WTC11 (cell line): ENCODE data around the gene STIMATE. TPM values are rescaled to one million over a fixed set of nuclear protein-coding genes. Genes with fewer than 3 reads are reported as not detected.

Experiments used
- ATAC-seq: fragments of 200-7000 bp; cut with Tn5 transposase; 2 replicates; pipeline ENCODE4 v1.10.0; 2021; ENCODE audit warnings: mild to moderate bottlenecking, moderate library complexity
- CTCF ChIA-PET: fragments of 300-600 bp; sonication (Branson Sonifier 250); formaldehyde crosslinking; loops from one replicate; lab custom pipeline; 2021; ENCODE audit warnings: antibody characterized with exemption; lab: Charles Lee
- POLR2A ChIA-PET: fragments of 350-600 bp; sonication (Branson Sonifier 250); formaldehyde crosslinking; loops from one replicate; lab custom pipeline; 2021; ENCODE audit warnings: antibody characterized with exemption; lab: Charles Lee
- DNase-seq: peaks from one replicate; pipeline ENCODE4 v3.0.0; 2021; ENCODE audit warnings: low spot score
- H3K27ac Mint-ChIP-seq: 2 replicates; pipeline ENCODE4 v1.8.0; 2021; ENCODE audit warnings: mixed read lengths
- H3K27me3 Mint-ChIP-seq: 2 replicates; pipeline ENCODE4 v1.8.0; 2021; ENCODE audit warnings: low read depth, mild to moderate bottlenecking, moderate library complexity, mixed read lengths
- H3K36me3 Mint-ChIP-seq: 2 replicates; pipeline ENCODE4 v1.8.0; 2021; ENCODE audit warnings: mixed read lengths
- H3K4me1 Mint-ChIP-seq: 2 replicates; pipeline ENCODE4 v1.8.0; 2022; ENCODE audit warnings: mixed read lengths
- H3K4me3 Mint-ChIP-seq: 2 replicates; pipeline ENCODE4 v1.8.0; 2021; ENCODE audit warnings: mild to moderate bottlenecking, moderate library complexity, mixed read lengths
- H3K9me3 Mint-ChIP-seq: 2 replicates; pipeline ENCODE4 v1.8.0; 2021; ENCODE audit warnings: mixed read lengths
- CBFB ChIP-seq: sonication (generic); formaldehyde crosslinking; IDR thresholded peaks from 2 replicates; pipeline ENCODE4 v1.8.1; 2022; ENCODE audit warnings: mild to moderate bottlenecking, low read depth, missing genetic modification reagents
- E2F5 ChIP-seq: sonication (generic); formaldehyde crosslinking; IDR thresholded peaks from 2 replicates; pipeline ENCODE4 v1.8.1; 2022; ENCODE audit warnings: mild to moderate bottlenecking, moderate library complexity, missing genetic modification reagents
- KAT7 ChIP-seq: sonication (generic); formaldehyde crosslinking; IDR thresholded peaks from 2 replicates; pipeline ENCODE4 v1.8.1; 2023; ENCODE audit warnings: missing genetic modification reagents, mild to moderate bottlenecking, borderline replicate concordance
- NR2C2 ChIP-seq: sonication (generic); formaldehyde crosslinking; IDR thresholded peaks from 2 replicates; pipeline ENCODE4 v1.8.0; 2022; ENCODE audit warnings: mild to moderate bottlenecking, missing genetic modification reagents
- PRDM15 ChIP-seq: sonication (generic); formaldehyde crosslinking; IDR thresholded peaks from 2 replicates; pipeline ENCODE4 v1.8.0; 2022; ENCODE audit warnings: missing genetic modification reagents
- SMAD3 ChIP-seq: sonication (generic); formaldehyde crosslinking; IDR thresholded peaks from 2 replicates; pipeline ENCODE4 v1.8.0; 2022; ENCODE audit warnings: missing genetic modification reagents, mild to moderate bottlenecking, borderline replicate concordance
- TEAD1 ChIP-seq: sonication (generic); formaldehyde crosslinking; IDR thresholded peaks from 2 replicates; pipeline ENCODE4 v1.8.0; 2022; ENCODE audit warnings: mild to moderate bottlenecking, missing genetic modification reagents
- USF1 ChIP-seq: sonication (generic); formaldehyde crosslinking; IDR thresholded peaks from 2 replicates; pipeline ENCODE4 v1.8.0; 2022; ENCODE audit warnings: mild to moderate bottlenecking, missing genetic modification reagents
- ZBTB21 ChIP-seq: sonication (generic); formaldehyde crosslinking; IDR thresholded peaks from 2 replicates; pipeline ENCODE4 v1.8.1; 2023; ENCODE audit warnings: mild to moderate bottlenecking, missing genetic modification reagents, borderline replicate concordance
- ZMAT4 ChIP-seq: fragments of 250-450 bp; sonication (Bioruptor Pico); IDR thresholded peaks from 2 replicates; pipeline ENCODE4 v1.9.0; 2021; ENCODE audit warnings: mild to moderate bottlenecking
- ZNF232 ChIP-seq: sonication (generic); formaldehyde crosslinking; IDR thresholded peaks from 2 replicates; pipeline ENCODE4 v1.8.0; 2022; ENCODE audit warnings: mild to moderate bottlenecking, missing genetic modification reagents
- ZNF263 ChIP-seq: sonication (generic); formaldehyde crosslinking; IDR thresholded peaks from 2 replicates; pipeline ENCODE4 v1.8.1; 2022; ENCODE audit warnings: low read depth, mild to moderate bottlenecking, moderate library complexity, missing genetic modification reagents
- ZNF317 ChIP-seq: sonication (generic); formaldehyde crosslinking; IDR thresholded peaks from 2 replicates; pipeline ENCODE4 v1.8.1; 2023; ENCODE audit warnings: low read depth, mild to moderate bottlenecking, moderate library complexity, missing genetic modification reagents, borderline replicate concordance
- ZNF396 ChIP-seq: fragments of 250-450 bp; sonication (Bioruptor Pico); IDR thresholded peaks from 2 replicates; pipeline ENCODE4 v1.8.0; 2021; ENCODE audit warnings: mild to moderate bottlenecking, moderate library complexity, borderline replicate concordance
- total RNA-seq: library from RNA; stranded (reverse); gene quantifications from 3 replicates; pipeline ENCODE4 v1.2.3, GENCODE V29; 2021
- TF ChIP-seq, protein P1 (sequence below): sonication (generic); formaldehyde crosslinking; IDR thresholded peaks from 2 replicates; pipeline ENCODE4 v1.8.1; 2023; ENCODE audit warnings: mild to moderate bottlenecking, missing genetic modification reagents
- TF ChIP-seq, protein P2 (sequence below): fragments of 250-450 bp; sonication (Bioruptor Pico); conservative IDR thresholded peaks from 2 replicates; pipeline ENCODE4 v1.9.0; 2021; ENCODE audit warnings: mild to moderate bottlenecking
- TF ChIP-seq, protein P3 (sequence below): sonication (generic); formaldehyde crosslinking; IDR thresholded peaks from 2 replicates; pipeline ENCODE4 v1.8.0; 2023; ENCODE audit warnings: missing genetic modification reagents, mild to moderate bottlenecking, borderline replicate concordance
- TF ChIP-seq, protein P4 (sequence below): sonication (generic); formaldehyde crosslinking; conservative IDR thresholded peaks from 2 replicates; pipeline ENCODE4 v1.8.1; 2022; ENCODE audit warnings: mild to moderate bottlenecking, missing genetic modification reagents
- TF ChIP-seq, protein P5 (sequence below): fragments of 250-450 bp; sonication (Bioruptor Pico); IDR thresholded peaks from 2 replicates; pipeline ENCODE4 v1.9.0; 2021; ENCODE audit warnings: moderate library complexity, mild to moderate bottlenecking, inconsistent platforms, borderline replicate concordance

STIMATE gene
- total RNA-seq, 1 experiment from 2014 or later, result 35.5 TPM

- TF ChIP-seq, protein P1, sequence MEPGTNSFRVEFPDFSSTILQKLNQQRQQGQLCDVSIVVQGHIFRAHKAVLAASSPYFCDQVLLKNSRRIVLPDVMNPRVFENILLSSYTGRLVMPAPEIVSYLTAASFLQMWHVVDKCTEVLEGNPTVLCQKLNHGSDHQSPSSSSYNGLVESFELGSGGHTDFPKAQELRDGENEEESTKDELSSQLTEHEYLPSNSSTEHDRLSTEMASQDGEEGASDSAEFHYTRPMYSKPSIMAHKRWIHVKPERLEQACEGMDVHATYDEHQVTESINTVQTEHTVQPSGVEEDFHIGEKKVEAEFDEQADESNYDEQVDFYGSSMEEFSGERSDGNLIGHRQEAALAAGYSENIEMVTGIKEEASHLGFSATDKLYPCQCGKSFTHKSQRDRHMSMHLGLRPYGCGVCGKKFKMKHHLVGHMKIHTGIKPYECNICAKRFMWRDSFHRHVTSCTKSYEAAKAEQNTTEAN (CRISPR knock-in tag), result no peak
- TF ChIP-seq, protein P2, sequence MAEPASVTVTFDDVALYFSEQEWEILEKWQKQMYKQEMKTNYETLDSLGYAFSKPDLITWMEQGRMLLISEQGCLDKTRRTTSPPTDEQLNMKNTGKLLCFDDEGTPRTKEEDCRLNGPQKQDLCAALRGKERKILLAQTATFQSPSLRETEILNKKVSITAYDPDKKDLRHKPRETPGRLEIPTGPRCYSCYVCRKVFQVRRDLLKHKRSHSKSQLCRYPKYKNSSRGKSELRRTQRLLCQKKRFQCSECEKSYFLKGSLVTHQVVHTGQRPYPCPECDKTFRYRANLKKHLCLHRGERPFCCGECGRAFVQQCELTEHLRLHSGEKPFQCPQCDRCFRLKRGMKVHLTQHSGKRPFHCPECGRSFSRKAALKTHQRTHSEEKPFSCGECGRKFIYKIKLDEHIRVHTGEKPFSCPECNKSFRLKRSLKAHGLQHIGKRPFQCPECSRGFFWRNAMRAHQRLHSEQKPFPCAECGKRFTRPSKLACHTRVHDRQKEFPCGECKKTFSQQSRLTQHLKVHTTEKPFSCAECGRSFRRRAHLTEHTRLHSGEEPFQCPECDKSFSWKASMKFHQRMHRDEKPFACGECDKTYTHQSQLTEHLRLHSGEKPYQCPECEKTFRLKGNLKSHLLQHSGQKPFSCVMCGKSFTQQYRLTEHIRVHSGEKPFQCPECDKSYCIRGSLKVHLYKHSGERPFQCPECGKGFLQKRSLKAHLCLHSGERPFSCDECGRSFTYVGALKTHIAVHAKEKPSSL (CRISPR knock-in tag), result no peak
- TF ChIP-seq USF1 (CRISPR knock-in tag), result no peak
- TF ChIP-seq, protein P3, sequence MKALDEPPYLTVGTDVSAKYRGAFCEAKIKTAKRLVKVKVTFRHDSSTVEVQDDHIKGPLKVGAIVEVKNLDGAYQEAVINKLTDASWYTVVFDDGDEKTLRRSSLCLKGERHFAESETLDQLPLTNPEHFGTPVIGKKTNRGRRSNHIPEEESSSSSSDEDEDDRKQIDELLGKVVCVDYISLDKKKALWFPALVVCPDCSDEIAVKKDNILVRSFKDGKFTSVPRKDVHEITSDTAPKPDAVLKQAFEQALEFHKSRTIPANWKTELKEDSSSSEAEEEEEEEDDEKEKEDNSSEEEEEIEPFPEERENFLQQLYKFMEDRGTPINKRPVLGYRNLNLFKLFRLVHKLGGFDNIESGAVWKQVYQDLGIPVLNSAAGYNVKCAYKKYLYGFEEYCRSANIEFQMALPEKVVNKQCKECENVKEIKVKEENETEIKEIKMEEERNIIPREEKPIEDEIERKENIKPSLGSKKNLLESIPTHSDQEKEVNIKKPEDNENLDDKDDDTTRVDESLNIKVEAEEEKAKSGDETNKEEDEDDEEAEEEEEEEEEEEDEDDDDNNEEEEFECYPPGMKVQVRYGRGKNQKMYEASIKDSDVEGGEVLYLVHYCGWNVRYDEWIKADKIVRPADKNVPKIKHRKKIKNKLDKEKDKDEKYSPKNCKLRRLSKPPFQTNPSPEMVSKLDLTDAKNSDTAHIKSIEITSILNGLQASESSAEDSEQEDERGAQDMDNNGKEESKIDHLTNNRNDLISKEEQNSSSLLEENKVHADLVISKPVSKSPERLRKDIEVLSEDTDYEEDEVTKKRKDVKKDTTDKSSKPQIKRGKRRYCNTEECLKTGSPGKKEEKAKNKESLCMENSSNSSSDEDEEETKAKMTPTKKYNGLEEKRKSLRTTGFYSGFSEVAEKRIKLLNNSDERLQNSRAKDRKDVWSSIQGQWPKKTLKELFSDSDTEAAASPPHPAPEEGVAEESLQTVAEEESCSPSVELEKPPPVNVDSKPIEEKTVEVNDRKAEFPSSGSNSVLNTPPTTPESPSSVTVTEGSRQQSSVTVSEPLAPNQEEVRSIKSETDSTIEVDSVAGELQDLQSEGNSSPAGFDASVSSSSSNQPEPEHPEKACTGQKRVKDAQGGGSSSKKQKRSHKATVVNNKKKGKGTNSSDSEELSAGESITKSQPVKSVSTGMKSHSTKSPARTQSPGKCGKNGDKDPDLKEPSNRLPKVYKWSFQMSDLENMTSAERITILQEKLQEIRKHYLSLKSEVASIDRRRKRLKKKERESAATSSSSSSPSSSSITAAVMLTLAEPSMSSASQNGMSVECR, result no peak
These were observed 22.3 kb downstream of the STIMATE start (continued) for GRCh38 chr3:52874864-52875587.

GRCh38 chr3:52874160-52874701 lies 23.1 kb downstream of the STIMATE start:
- no peaks in the 10 kb centered on the region for H3K36me3 Mint-ChIP-seq
- ATAC-seq (no peak), DNase-seq (no peak)
- ChIA-PET POLR2A (no interaction called here), CTCF (interaction anchor here (0.6 to 2.4 kb wide), 3 partner anchors 23 to 53 kb away, joined by 3 to 7 read pairs (median 5); partner anchors contain the start of gene STIMATE)
- no peaks in the 10 kb centered on the region for H3K27me3 Mint-ChIP-seq
- peaks cover 27% of the 10 kb centered on the region for H3K4me1 Mint-ChIP-seq
- H3K4me3 Mint-ChIP-seq, result no peak overlapping the region
- H3K9me3 Mint-ChIP-seq, result no peaks in the 10 kb centered on the region
- H3K27ac Mint-ChIP-seq, result 0 out of 2 replicates have a peak overlapping the region, but pooled peaks have one; percentile 11
- TF ChIP-seq CBFB (CRISPR knock-in tag) (no peak), E2F5 (no peak), NR2C2 (CRISPR knock-in tag) (no peak), PRDM15 (no peak), KAT7 (CRISPR knock-in tag) (no peak), ZBTB21 (CRISPR knock-in tag) (no peak), ZMAT4 (CRISPR knock-in tag) (no peak), TEAD1 (no peak), ZNF263 (CRISPR knock-in tag) (no peak), ZNF396 (CRISPR knock-in tag) (no peak), SMAD3 (CRISPR knock-in tag) (no peak), ZNF317 (CRISPR knock-in tag) (no peak), ZNF232 (CRISPR knock-in tag) (no peak)
- TF ChIP-seq, protein P4, sequence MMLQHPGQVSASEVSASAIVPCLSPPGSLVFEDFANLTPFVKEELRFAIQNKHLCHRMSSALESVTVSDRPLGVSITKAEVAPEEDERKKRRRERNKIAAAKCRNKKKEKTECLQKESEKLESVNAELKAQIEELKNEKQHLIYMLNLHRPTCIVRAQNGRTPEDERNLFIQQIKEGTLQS (CRISPR knock-in tag), result no peak
- TF ChIP-seq, protein P5, sequence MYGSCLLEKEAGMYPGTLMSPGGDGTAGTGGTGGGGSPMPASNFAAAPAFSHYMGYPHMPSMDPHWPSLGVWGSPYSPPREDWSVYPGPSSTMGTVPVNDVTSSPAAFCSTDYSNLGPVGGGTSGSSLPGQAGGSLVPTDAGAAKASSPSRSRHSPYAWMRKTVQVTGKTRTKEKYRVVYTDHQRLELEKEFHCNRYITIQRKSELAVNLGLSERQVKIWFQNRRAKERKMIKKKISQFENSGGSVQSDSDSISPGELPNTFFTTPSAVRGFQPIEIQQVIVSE (CRISPR knock-in tag), result no peak
